GM12872 (cell line): ENCODE measurements around the gene KSR2.

Experiments
- TF ChIP-seq, protein P1 (sequence below): IDR thresholded peaks from 3 replicates; pipeline ENCODE4 v1.5.1; 2011; ENCODE audit warnings: low read depth, mild to moderate bottlenecking, low read length, moderate library complexity; ENCODE audit not compliant: insufficient read depth

Gene KSR2

DNA sequence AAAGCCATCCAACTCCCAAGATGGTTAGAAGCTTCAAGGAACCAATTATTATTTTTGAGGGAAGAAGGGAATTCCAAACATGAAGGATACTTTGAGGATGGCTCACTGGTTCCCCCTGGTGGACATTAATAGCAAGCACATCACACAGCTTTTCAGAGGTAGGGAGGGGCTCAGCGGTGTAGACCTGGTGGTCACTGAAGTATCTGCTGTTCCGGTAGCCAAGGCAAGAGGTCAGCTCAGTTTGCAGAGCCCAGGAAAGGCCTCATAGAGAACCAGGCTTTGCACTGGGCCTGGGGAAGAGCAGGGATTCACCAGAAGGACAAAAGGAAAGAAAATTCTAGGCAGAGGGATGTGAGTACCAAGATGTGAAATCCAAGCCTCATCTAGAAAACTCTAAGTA is 118.7 kb downstream of the KSR2 start:
- TF ChIP-seq, protein P1, sequence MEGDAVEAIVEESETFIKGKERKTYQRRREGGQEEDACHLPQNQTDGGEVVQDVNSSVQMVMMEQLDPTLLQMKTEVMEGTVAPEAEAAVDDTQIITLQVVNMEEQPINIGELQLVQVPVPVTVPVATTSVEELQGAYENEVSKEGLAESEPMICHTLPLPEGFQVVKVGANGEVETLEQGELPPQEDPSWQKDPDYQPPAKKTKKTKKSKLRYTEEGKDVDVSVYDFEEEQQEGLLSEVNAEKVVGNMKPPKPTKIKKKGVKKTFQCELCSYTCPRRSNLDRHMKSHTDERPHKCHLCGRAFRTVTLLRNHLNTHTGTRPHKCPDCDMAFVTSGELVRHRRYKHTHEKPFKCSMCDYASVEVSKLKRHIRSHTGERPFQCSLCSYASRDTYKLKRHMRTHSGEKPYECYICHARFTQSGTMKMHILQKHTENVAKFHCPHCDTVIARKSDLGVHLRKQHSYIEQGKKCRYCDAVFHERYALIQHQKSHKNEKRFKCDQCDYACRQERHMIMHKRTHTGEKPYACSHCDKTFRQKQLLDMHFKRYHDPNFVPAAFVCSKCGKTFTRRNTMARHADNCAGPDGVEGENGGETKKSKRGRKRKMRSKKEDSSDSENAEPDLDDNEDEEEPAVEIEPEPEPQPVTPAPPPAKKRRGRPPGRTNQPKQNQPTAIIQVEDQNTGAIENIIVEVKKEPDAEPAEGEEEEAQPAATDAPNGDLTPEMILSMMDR = peak; percentile 87

DNA sequence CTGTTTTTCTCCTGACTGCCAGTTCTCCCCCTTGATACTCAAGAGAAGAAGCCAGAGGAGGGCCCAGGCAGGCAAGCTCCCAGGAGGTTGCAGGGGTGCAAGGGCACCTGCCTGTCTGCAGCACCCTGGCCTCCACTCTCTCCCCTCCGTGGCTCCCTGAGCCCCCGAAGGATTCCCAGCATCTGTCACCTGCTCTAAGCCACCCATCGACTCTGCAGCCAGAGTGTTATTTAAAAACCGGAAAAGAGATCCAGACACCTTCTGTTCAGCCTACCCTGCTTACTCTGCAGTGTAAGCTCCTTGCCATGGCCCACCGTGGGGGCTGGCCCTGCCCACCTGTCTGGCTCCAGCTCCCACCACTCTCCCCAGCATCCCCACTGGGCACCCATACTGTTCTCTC is 121.4 kb downstream of the KSR2 start:
- TF ChIP-seq, protein P1 = no peak

DNA sequence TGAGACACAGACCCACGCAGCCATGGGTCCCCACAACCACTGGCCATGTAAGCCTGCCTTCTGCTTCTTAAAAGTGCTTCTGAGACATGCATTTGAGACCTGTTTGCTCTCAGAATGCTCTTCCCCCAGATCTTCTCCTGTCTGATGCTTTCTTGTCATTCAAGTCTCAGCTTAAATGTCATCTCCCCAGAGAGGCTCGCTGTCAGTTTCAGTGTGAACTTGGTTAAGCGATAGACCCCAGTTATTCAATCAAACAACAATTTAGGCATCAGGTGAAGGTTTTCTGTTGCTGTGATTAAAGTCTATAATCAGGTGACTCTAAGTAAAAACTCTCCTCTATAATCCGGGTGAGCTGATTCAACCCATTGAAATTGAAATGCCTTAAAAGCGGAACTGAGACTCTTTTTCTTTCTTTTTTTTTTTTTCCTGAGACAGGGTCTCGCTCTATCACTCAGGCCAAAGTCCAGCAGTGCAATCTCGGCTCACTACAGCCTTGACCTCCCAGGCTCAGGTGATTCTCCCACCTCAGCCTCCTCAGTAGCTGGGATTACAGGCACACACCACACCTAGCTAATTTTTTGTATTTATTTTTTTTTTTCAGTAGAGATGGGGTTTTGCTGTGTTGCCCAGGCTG is 123.4 kb downstream of the KSR2 start:
- TF ChIP-seq, protein P1 = no peak

DNA sequence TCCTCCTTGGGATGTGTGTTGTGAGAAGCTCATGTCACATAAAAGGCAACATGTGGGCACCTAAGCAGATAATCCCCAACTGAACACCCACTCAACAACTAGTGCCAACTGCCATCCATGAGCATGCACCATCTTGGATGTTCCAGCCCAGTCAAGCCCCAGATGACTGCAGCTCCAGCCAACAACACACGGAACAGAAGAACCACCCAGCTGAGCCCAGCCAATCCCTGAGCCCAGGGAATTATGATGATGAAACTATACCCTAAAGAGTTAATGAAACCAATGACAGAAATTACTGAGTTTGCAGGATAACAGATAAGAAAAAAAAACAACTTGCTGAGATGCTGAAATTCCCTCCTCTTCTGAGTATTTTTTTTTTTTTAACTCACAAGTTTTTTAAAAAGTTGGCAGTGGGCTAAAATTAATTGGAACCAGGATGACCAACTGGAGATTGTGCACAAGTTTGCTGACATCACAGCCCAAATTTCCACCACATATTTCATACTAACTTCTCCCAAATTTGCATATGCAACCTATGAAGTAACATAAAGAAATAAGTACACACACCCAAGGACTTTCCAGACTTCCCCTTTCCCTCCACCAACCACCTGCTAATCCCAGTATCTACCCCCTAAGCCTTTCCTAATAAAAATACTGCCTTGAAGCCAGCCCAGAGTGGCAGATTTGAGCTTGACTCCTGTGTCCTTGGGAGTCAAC is 124.5 kb downstream of the KSR2 start:
- TF ChIP-seq, protein P1 = no peak

DNA sequence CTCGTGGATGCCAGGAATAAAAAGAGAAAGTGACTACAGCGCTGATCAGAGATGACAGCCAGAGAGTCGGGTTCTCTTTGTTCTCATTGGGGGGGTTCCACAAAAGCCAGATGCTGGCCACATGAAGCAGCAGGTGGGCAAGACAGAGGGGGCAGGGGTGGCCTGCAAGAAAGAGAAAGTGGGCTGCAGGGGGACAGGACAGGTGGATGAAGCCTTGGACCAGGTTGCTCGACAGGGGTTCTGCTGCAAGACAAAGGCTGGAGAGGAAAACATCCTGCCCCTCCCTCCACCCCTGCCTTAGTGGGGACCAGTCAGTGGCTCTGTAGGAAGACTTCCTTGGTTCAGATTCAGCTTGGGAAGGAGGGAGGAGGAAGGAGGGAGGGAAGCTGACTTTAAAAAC is 126.2 kb downstream of the KSR2 start:
- TF ChIP-seq, protein P1 = no peak

DNA sequence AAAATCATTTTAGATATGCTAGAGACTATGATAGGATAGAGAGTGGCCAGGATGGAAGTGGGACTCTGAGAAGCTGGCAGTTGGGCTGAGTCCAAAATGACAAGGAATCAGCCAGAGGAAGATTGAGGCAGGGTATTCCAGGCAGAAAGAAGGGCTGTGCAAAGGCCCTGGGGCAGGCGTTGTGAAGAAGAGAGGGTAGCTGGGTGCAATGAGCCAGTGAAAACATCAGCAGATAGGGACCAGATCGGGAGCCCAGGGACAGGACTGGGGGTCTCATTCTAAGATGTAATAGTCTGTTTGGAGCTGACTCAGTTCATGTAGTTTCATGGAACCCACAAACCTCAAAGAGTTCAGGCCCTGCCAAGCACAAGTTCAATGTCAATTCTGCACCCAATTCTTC is 126.6 kb downstream of the KSR2 start:
- TF ChIP-seq, protein P1 = no peak

DNA sequence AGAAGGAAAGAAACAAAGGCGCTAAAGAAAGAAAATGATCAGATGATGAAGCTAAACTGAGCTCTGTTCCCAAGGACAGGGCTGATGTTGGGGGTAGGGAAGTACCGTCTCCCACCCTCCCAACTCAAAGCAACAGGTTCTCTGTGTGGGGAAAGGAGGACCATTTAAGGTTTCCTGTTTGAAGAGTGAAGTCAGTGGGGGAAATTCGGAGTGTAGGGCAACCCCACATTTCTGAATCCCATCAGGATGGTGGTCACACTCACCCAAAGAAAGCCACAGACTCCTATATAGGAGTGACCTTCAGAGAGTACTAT is 131.1 kb downstream of the KSR2 start:
- TF ChIP-seq, protein P1 = no peak
